DND-41 (cell line): ENCODE data around the gene OCA2.

ENCODE experiments used
- ATAC-seq: fragments of 200-7000 bp; cut with Tn5 transposase; 3 replicates; pipeline ENCODE4 v1.9.1; 2021; ENCODE audit warnings: low read depth; ENCODE audit not compliant: insufficient read depth
- DNase-seq: peaks from one replicate; pipeline ENCODE4 v3.0.0-alpha.2; 2020
- H2AFZ ChIP-seq: 2 replicates; pipeline ENCODE4 v1.6.0; 2012; ENCODE audit warnings: low read depth, low read length
- H3K27ac ChIP-seq: 2 replicates; pipeline ENCODE4 v1.5.1; 2012; ENCODE audit warnings: low read length, inconsistent platforms
- H3K27me3 ChIP-seq: fragments of 200-600 bp; sonication (generic); 2 replicates; pipeline ENCODE4 v1.6.0; 2012; ENCODE audit warnings: low read length, mild to moderate bottlenecking, inconsistent platforms; ENCODE audit not compliant: insufficient read depth, poor library complexity
- H3K36me3 ChIP-seq: 2 replicates; pipeline ENCODE4 v1.5.1; 2012; ENCODE audit warnings: low read length, inconsistent platforms; ENCODE audit not compliant: insufficient read depth
- H3K4me1 ChIP-seq: 2 replicates; pipeline ENCODE4 v1.5.1; 2012; ENCODE audit warnings: mild to moderate bottlenecking, low read length; ENCODE audit not compliant: insufficient read depth
- H3K4me2 ChIP-seq: 2 replicates; pipeline ENCODE4 v1.6.0; 2012; ENCODE audit warnings: mild to moderate bottlenecking, moderate library complexity, low read length, inconsistent platforms; ENCODE audit not compliant: insufficient read depth
- H3K4me3 ChIP-seq, 2 experiments: fragments of 200-600 bp in 1 of 2; shearing (Covaris generic) in 1 of 2; 2 replicates each; pipeline ENCODE4 v1.5.1; 2012 to 2016; ENCODE audit warnings: inconsistent platforms in 2 of 2, low read length in 2 of 2, mild to moderate bottlenecking in 2 of 2, low read depth in 1 of 2, moderate library complexity in 1 of 2
- H3K79me2 ChIP-seq: 2 replicates; pipeline ENCODE4 v1.6.0; 2012; ENCODE audit warnings: low read length, inconsistent platforms; ENCODE audit not compliant: insufficient read depth
- H3K9ac ChIP-seq: 2 replicates; pipeline ENCODE4 v1.6.0; 2012; ENCODE audit warnings: low read depth, mild to moderate bottlenecking, inconsistent platforms, low read length, moderate library complexity
- H3K9me3 ChIP-seq: 2 replicates; pipeline ENCODE4 v1.5.1; 2012; ENCODE audit warnings: low read length, moderate library complexity, mild to moderate bottlenecking, inconsistent platforms; ENCODE audit not compliant: insufficient read depth, severe bottlenecking
- H4K20me1 ChIP-seq: 2 replicates; pipeline ENCODE4 v1.6.0; 2012; ENCODE audit warnings: low read length; ENCODE audit not compliant: insufficient read depth
- EZH2 ChIP-seq: IDR thresholded peaks from 3 replicates; pipeline ENCODE4 v1.6.1; 2012; ENCODE audit warnings: borderline replicate concordance, low read depth, mild to moderate bottlenecking, moderate library complexity, low read length, inconsistent platforms; ENCODE audit not compliant: severe bottlenecking
- TF ChIP-seq, protein P1 (sequence below): IDR thresholded peaks from 2 replicates; pipeline ENCODE4 v1.5.1; 2012; ENCODE audit warnings: borderline replicate concordance, low read length, moderate library complexity, mild to moderate bottlenecking; ENCODE audit not compliant: poor library complexity, severe bottlenecking; ENCODE audit errors: extremely low read depth

The OCA2 gene

DNA sequence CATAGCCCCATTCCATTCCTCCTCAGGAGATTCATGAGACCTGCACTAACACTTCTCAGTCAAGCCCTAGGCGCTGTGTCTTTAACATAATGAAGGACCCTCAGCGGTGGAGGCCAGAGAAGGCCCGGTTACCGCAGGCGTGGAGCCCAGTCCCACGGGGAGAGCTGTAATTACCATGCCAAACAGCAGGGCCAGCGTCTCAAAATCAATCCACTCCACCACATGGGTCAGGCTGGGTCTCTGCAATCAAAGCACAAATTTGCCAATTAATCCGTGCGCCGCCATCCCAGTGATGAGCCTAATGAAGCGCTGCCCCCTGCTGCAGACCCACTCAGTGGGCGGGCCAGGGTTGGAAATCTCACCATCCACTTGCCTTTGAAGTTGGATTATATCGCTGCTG is 109.7 kb downstream of the OCA2 start:
- Histone ChIP-seq H3K27ac (no peak overlapping the region), H3K27me3 (no peaks in the 10 kb centered on the region), H2AFZ (no peak overlapping the region), H3K9ac (no peak overlapping the region), H3K36me3 (no peaks in the 10 kb centered on the region), H3K4me2 (no peak overlapping the region), H3K4me3 (no peak overlapping the region), H3K79me2 (no peaks in the 10 kb centered on the region), H3K4me1 (no peaks in the 10 kb centered on the region), H4K20me1 (no peaks in the 10 kb centered on the region), H3K9me3 (no peaks in the 10 kb centered on the region)
- ATAC-seq (no peak), DNase-seq (no peak)
- TF ChIP-seq, protein P1, sequence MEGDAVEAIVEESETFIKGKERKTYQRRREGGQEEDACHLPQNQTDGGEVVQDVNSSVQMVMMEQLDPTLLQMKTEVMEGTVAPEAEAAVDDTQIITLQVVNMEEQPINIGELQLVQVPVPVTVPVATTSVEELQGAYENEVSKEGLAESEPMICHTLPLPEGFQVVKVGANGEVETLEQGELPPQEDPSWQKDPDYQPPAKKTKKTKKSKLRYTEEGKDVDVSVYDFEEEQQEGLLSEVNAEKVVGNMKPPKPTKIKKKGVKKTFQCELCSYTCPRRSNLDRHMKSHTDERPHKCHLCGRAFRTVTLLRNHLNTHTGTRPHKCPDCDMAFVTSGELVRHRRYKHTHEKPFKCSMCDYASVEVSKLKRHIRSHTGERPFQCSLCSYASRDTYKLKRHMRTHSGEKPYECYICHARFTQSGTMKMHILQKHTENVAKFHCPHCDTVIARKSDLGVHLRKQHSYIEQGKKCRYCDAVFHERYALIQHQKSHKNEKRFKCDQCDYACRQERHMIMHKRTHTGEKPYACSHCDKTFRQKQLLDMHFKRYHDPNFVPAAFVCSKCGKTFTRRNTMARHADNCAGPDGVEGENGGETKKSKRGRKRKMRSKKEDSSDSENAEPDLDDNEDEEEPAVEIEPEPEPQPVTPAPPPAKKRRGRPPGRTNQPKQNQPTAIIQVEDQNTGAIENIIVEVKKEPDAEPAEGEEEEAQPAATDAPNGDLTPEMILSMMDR = no peak
- TF ChIP-seq EZH2 = no peak

DNA sequence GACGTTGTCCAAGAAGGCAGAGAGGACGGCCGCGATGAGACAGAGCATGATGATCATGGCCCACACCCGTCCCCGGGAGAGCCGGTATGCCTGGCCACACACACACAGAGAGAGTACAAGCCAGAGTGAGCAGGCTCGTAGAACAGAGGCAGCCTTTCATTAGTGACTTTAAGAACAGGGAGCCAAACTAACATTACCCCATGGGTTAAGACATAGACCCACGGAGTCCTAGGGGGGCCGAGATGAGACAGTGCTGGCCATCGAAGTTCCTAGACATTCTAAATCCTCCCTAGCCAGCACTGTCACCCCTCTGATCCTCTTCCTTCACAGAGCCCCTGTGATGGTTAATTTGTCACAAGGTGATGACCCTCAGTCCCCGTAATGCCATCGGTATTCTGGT is 114.0 kb downstream of the OCA2 start:
- H3K4me3 ChIP-seq = no peak overlapping the region
- no peak overlapping the region for H2AFZ ChIP-seq
- H4K20me1 ChIP-seq = no peaks in the 10 kb centered on the region
- no peaks in the 10 kb centered on the region for H3K27me3 ChIP-seq
- no peaks in the 10 kb centered on the region for H3K9me3 ChIP-seq
- no peaks in the 10 kb centered on the region for H3K79me2 ChIP-seq
- no peak overlapping the region for H3K4me2 ChIP-seq
- H3K9ac ChIP-seq = no peak overlapping the region
- H3K4me1 ChIP-seq = no peaks in the 10 kb centered on the region
- DNase-seq (no peak), ATAC-seq (no peak)
- no peaks in the 10 kb centered on the region for H3K36me3 ChIP-seq
- no peak overlapping the region for H3K27ac ChIP-seq
- no peak for TF ChIP-seq EZH2
- TF ChIP-seq, protein P1 = no peak

DNA sequence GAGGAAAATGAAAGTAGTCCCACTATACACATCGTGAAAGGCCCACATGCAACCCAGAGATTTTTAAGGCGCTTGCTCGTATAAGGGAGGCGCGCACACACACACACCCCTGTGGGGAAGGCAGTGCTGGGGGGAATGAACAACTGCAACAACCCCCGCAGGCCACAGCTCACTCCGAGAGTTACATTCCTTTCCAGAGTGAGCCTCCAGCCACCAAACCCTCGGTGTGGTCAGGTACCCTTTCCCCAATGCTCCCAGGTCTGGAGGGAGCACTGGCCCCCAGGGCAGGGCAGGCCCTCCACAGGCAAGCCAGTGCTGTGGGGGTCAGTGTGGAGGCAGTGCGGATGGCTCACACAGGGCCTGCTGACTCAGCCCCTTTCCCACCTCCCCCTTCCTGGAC is 115.6 kb downstream of the OCA2 start:
- H4K20me1 ChIP-seq = no peaks in the 10 kb centered on the region
- H3K36me3 ChIP-seq = no peaks in the 10 kb centered on the region
- H2AFZ ChIP-seq = no peak overlapping the region
- no peaks in the 10 kb centered on the region for H3K4me1 ChIP-seq
- H3K4me3 ChIP-seq = no peak overlapping the region
- DNase-seq (no peak), ATAC-seq (no peak)
- no peaks in the 10 kb centered on the region for H3K9me3 ChIP-seq
- TF ChIP-seq, protein P1 = no peak
- TF ChIP-seq EZH2 = no peak
- no peak overlapping the region for H3K4me2 ChIP-seq
- no peaks in the 10 kb centered on the region for H3K79me2 ChIP-seq
- H3K27ac ChIP-seq = no peak overlapping the region
- no peak overlapping the region for H3K9ac ChIP-seq
- H3K27me3 ChIP-seq = no peaks in the 10 kb centered on the region

DNA sequence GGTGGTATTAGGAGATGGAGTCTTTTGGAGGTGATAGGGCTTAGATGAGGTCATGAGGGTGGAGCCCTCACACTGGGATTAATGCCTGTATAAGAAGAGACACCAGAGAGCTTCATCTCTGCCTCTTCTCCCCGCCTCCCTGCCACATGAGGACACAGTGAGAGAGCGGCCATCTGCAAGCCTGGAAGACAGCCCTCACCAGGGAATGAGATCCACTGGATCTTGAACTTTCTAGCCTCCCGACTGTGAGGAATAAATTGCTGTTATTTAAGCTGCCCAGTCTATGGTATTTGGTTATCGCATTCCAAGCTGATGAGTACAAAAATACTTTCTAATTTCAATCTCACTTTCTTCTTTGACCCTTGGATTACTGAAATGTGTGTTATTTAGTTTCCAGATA is 121.4 kb downstream of the OCA2 start:
- TF ChIP-seq, protein P1 = no peak
- no peak for TF ChIP-seq EZH2
- H3K79me2 ChIP-seq = no peaks in the 10 kb centered on the region
- H3K4me2 ChIP-seq = no peak overlapping the region
- H3K4me3 ChIP-seq = no peak overlapping the region
- no peak for DNase-seq
- H3K27me3 ChIP-seq = no peaks in the 10 kb centered on the region
- H3K36me3 ChIP-seq = no peaks in the 10 kb centered on the region
- H3K9me3 ChIP-seq = no peaks in the 10 kb centered on the region
- H3K27ac ChIP-seq = no peak overlapping the region
- ATAC-seq = no peak
- H4K20me1 ChIP-seq = no peaks in the 10 kb centered on the region
- no peaks in the 10 kb centered on the region for H3K4me1 ChIP-seq
- H3K9ac ChIP-seq = no peak overlapping the region
- no peak overlapping the region for H2AFZ ChIP-seq
